LoVo (cell line): ENCODE results near the gene EFCAB6.

Experiments
- DNase-seq: peaks from one replicate; pipeline ENCODE4 v3.0.0-alpha.2; 2016; ENCODE audit warnings: low spot score

The EFCAB6 gene

GRCh38 chr22:43747877-43748276 is 64.2 kb downstream of the EFCAB6 start:
- no peak for DNase-seq

DNA sequence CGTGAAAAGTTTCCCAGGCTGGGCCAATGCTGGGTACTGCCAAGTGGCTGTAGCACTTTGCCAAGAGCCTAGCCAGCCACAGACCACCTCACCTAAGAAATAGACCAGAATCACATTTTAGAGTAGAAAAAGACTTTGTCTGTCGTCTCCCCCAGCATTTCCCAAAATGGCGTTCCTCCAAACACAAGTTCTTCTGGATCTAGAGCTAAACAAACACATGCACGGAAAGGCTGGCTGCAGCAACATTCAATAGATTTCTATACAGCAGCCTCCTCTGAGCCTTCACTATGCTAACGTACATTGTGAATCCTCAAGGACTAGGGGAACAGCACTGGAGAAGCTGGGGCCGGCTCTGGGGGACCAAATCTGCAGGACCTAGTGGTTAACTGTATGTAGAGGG is 65.0 kb downstream of the EFCAB6 start:
- DNase-seq, result no peak

- DNase-seq, result no peak
Measured at GRCh38 chr22:43745783-43746356, 66.2 kb downstream of the EFCAB6 start.

DNA sequence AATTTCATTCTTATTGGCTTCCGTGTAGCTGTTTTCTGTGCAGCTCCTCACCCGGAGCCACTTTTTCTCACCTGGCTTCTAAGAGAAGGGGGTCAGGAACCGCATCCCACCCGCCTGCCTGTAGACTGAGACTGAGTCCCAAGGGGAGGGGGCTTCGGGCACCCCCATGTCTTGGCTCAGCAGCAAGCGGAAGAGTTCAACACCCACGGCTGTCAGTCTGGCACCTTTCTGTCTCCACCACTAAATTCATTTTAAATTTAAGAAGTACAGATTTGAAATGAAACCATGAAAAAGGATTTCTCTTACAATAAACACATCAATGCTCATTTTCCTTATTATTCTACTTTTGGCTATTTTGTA is 66.7 kb downstream of the EFCAB6 start:
- no peak for DNase-seq

DNA sequence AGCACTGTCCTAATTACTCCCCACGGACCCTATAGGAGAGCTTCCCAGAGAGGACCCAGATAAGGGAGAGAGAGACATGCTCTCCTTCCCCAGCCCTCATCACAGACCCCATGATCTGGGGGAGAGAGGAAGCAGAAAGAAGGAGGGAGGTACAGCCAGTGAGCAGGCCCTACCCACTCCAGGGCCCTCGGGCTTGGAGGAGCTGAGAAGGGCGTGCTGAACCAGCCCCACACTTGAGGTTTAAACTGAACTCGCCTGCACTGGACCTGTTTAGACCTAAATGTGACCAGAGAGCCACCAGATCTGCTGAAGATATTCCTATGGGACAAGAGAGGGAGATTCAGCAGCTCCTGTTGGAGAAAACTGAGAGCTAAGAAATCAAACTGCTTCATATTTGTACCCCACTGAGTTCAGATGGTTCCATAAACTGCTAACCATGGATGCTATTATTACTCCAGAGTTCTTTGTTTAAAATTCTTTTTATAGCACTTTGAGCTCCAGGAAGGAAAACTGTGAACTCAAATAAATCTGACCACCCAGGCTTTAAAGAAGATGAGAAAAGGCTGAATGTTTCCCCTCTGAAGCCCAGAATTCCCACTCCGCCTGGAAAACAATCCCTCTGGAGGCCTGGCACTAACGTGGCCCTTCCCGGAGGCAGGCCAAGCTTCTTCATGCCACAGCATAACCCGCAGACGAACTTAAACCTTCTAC is 67.2 kb downstream of the EFCAB6 start:
- no peak for DNase-seq

- DNase-seq, result no peak
Measured at GRCh38 chr22:43743929-43744643, 68.0 kb downstream of the EFCAB6 start.

DNA sequence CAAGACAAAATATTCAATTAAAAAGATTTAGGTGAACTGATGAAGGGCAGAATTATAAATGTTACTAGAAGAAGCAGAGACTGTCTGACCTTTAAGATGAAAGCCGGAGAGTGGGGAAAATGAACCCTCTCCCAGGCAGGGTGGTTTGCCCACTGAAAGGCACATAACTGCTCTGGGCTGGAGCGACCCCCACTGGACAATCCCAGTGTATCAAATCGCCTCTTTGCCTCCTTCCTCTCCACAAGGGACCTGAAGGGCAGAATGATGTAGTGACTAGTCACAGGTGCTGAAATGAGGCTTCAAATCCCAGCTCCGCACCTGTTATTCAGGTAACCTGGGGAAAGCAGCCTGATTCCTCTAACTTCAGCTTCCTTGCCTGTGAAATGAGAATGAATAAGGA is 69.0 kb downstream of the EFCAB6 start:
- DNase-seq, result no peak

GRCh38 chr22:43742154-43742950 is 69.8 kb downstream of the EFCAB6 start:
- no peak for DNase-seq

- no peak for DNase-seq
Measured at GRCh38 chr22:43740587-43741270, 71.4 kb downstream of the EFCAB6 start.

- DNase-seq, result no peak
Measured at GRCh38 chr22:43739851-43740379, 72.2 kb downstream of the EFCAB6 start.

GRCh38 chr22:43737150-43737828 is 74.8 kb downstream of the EFCAB6 start:
- no peak for DNase-seq

DNA sequence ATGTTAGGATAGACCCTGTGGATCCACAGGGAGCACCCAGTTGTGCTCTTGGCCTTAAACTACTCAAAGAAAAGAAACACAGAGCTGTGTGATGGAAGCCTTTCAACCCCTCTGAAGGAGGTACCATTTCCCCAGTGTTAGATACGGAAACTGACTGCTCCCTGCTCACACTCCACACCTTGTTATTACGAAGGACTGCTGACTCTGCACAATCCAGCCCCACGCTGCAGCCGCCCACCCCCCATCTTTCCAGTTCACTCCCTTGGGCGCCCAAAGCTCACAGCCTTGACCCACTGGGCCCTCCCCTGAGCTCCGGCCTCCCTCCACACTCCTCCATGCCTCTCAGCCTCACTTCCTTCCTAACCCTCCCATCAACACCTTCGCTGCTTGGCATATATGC is 75.5 kb downstream of the EFCAB6 start:
- DNase-seq, result no peak

GRCh38 chr22:43734370-43735150 is 77.5 kb downstream of the EFCAB6 start:
- DNase-seq, result no peak

GRCh38 chr22:43733138-43733537 is 79.0 kb downstream of the EFCAB6 start:
- DNase-seq, result no peak

GRCh38 chr22:43731988-43732387 is 80.1 kb downstream of the EFCAB6 start:
- no peak for DNase-seq

- no peak for DNase-seq
Measured at GRCh38 chr22:43726964-43727543, 85.1 kb downstream of the EFCAB6 start.

- no peak for DNase-seq
Measured at GRCh38 chr22:43726322-43726721, 85.8 kb downstream of the EFCAB6 start.

- DNase-seq, result no peak
Measured at GRCh38 chr22:43723816-43724215, 88.3 kb downstream of the EFCAB6 start.

- no peak for DNase-seq
Measured at GRCh38 chr22:43722444-43722843, 89.7 kb downstream of the EFCAB6 start.

GRCh38 chr22:43720716-43721115 is 91.4 kb downstream of the EFCAB6 start:
- DNase-seq, result no peak
